Fibroblast of gingiva (primary cell): ENCODE results near the gene FKBP15.

Experiments
- DNase-seq: peaks from one replicate; pipeline ENCODE4 v3.0.0-alpha.2; 2011; ENCODE audit warnings: low read depth

Gene FKBP15

GRCh38 chr9:113235701-113236255, 14.7 kb upstream of the FKBP15 start:
- DNase-seq: peak; percentile 3

GRCh38 chr9:113231701-113232100, 10.6 kb upstream of the FKBP15 start:
- DNase-seq: no peak

GRCh38 chr9:113228130-113228665, 7.1 kb upstream of the FKBP15 start:
- no peak for DNase-seq

- no peak for DNase-seq
Measured at GRCh38 chr9:113227436-113227835, 6.4 kb upstream of the FKBP15 start.

DNA sequence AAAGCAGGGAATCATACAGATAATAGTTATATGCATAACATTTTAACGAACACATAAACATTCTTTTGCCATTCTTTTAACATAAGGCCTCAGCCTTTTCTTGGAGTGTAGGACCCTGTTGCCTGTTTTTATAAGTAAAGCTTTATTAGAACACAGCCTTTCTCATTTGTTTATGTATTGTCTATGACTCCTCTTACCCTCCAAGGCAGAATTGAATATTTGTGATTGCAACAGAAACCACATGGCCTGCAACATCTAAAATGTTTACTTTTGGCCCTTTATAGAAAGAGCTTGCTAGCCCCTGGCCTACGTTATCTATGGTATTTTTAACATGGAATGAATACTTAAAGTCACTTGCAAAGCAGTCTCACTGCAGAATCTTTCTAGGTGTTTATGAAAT, 2.9 kb upstream of the FKBP15 start:
- peak; percentile 77 for DNase-seq

DNA sequence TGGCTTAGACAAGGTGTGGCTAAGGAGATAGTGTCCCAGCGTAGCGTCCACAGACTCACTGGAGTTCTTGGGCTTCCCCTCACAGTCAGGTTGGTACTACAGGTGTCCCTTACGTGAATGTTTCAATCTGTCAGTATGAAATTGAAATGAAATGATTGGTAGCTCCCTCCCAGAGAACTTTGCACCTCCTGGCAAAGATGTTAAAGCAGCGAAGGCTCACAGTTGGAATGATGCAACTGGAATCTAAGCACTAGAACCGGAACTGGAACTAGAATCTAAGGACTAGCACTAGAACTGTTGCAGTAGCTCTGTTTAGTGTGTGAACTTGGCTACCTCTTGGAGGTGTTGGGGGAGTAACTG, 1.4 kb upstream of the FKBP15 start:
- DNase-seq: peak; percentile 25

GRCh38 chr9:113221800-113222481, 864 bp upstream of the FKBP15 start:
- no peak for DNase-seq

DNA sequence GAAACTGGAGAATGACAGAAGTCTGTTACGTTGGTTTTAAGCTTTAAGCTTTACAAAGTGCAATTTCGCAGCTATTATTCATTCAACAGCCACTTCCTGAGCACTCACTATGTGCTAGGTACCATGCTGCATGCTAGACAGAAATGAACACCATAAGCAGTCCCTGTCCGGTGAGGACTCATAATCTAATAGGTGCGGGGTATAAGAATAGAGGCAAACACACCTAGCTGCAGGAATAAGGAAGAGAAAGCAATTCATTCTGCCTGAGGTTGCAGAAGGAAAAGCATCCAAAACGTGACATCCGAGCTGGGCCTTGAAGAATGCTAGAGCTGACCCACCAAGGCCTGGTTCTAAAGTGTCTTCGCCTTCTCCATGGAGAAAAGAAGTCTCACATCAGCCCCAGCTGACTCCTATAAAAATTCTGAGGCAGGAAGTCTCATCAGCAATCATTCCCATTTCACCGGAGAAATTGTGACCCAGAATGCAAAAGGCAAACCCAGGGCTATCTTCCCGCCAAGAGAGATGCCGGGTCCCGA, 542 bp downstream of the FKBP15 start:
- DNase-seq: no peak

GRCh38 chr9:113219969-113220368, 1.1 kb downstream of the FKBP15 start:
- DNase-seq: peak; percentile 69

DNA sequence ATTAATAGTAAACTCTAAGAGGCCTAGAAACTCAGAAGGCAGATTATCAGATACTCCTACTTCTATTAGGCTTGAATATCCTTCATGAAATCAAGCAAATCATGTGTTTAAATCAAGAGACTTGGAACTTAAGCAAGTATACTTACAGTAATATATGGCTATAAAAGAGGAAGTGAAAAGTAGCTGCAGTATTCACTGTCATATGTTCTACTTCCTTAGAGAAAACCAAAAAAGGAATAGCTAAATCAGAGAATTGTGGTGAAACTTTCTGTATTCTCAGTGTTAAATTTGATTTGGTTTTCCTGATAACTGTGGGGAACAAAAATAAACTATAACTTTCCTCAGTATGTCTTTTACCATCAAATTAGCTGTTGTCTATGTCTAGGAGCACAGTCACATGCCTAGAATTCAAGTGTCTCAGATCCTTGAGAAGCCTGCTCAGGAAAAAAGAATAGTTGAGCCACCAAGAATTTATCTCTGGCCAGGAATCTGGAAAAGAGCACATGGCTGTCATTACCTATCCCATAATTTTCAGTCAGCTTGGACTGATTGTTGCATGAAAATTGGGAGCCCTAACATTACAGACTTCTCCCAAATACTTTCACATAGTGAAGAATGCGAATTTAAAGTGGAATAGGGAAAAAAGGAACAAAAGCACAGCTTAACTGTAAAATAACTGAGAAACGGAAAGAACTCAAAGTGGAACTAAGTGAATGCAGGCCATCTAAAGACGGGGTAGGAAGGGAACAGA, 1.7 kb downstream of the FKBP15 start:
- DNase-seq: no peak

DNA sequence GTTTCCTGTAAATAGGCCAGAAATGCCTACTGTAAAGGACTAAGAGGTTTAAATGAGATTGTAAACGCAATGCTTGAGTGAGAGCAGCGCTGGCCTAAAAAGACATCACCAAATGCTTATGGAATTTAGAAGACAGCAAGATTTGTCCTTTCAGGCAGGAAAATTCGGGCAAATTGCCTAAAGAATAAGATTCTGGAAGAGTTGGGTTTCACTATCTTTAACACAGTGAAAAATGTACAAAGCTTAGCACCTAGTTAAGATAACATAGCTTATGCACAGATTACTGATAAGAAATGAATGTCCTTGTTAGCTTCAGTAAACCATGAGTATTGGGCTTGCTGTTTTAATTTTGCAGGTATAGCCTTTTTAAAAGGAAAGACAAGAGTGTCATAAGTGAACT, 4.7 kb downstream of the FKBP15 start:
- no peak for DNase-seq

DNA sequence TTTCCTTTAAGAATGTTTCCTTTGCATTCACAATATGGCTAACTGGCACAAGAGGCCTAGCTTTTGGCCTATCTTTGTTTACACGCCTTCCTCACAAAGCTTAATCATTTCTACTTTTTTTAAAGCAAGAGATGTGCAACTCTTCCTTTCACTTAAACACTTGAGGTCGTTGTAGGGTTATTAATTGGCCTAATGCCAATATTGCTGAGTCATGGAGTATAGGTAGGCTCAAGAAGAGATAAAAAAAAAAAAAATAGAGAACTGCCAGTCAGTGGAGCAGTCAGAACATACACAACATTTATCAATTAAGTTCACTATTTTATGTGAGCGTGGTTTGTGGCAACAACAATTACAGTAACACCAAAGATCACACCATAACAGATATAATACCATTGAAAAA, 5.9 kb downstream of the FKBP15 start:
- DNase-seq: no peak

DNA sequence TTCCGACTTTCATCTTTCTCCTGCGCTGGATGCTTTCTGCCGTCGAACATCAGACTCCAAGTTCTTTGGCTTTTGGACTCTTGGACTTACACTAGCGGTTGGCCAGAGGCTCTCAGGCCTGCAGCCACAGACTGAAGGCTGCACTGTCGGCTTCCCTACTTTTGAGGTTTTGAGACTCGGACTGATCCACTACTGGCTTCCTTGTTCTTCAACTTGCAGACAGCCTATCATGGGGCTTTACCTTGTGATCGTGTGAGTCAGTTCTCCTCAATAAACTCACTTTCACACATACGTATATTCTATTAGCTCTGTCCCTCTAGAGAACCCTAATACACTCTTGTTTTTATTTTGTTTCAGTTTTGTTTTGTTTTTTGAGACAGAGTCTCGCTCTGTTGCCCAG, 10.3 kb downstream of the FKBP15 start:
- no peak for DNase-seq

GRCh38 chr9:113205861-113206260, 15.2 kb downstream of the FKBP15 start:
- no peak for DNase-seq

GRCh38 chr9:113205432-113205831, 15.6 kb downstream of the FKBP15 start:
- no peak for DNase-seq

DNA sequence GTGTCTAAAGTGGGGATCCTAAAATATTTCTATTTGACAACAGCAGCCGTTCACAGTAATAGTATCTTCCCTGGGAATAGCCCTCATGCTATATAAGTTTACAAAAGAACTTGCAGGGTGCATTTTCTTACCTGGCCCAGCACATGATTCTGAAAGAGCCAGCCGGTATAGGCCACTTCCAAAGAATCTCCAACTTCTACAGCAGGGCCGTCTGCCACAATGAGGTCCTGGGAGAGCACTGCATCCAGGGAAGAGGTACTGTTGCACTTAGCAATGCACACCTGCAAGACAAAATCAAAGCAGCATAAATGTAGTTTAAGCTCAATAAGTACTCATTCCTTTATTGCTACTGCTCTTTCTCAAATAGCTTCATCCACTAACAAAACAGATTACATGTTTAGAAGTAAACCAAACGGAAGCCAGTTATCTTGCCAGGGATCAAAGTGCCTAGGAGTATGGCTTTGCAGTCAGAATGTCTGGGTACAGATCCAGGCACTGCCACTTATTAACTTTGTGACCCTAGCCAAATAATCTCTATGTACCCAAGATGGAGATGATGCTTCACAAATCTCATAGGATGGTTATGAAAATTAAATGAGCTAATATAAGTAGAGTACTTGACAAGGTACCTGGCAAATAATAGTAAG, 21.3 kb downstream of the FKBP15 start:
- DNase-seq: no peak

DNA sequence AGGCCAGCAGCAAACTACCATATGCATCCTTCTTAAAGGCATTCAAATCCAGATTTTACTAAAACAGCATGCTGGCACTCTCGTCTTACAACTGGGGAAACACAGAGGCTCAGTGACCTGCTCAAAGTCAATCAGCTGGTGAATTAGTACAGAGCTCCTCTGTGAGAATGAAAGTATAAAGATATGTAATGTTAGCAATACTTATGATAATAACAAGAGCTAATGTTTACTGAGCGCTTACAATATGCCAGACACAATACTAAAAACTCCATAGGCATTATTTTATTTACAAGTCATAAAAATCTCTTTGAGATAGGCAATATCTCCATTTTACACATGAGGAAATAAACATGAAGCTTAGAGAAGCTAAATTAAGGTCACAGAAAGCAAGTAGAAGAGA, 28.6 kb downstream of the FKBP15 start:
- no peak for DNase-seq

DNA sequence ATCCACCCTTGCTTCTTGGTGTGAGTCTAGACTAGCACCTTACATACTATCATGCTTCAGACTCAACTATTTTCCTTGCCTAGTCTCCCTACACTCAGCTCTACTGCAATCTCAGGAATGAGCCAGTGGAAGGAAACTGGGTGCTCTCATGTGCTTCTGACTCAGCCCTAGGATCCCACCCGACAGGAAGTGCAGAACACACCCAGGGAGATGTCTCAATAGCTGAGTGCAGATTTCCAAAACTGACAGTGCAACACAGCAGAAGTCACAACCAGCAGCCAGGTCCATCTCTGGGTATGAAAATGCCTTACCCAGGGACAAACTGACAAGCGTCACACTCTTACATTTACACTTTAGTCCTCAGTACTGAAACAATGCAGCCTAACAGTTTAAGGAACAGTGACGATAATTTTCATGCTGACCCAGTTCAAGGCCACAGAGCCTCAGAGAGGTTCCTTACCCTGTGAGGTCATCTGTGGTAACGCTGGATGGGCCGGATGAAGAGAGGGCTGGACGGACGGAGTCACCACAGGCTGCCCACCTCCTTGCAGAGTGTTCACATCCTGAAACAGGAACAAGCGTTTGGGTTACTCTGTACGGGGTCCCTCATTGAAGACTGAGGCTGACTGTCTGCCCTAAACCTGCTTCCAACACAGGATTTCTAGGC, 33.0 kb downstream of the FKBP15 start:
- peak; percentile 88 for DNase-seq

DNA sequence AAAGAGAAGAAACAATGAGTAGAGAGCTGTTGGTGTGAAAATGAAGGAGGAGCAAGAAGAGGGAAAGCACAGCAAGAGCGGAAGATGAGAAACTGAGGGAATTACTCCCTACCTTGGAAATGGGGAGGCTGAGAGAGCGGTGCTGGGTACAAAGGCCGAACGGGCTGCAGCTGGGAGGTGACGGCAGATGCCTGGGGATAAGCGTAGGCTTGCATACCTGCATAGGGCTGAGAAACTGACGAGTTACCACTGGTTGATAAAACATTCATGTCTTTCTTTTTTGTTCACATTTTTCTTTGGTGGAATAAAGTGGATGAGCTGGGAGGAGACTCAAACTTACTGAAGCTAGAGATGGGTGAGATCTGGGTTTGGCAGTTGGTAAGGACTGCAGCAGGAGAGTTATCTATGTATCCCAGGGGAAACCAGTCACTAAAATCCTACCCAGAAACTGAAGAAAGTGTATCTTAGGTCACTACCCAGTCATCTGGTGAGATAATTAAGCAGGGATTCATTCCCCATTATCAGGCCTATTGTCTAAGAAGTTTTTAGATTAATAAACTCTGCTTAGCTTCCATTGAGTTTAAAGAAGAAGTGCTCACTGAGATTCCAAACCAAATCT, 34.8 kb downstream of the FKBP15 start:
- no peak for DNase-seq

DNA sequence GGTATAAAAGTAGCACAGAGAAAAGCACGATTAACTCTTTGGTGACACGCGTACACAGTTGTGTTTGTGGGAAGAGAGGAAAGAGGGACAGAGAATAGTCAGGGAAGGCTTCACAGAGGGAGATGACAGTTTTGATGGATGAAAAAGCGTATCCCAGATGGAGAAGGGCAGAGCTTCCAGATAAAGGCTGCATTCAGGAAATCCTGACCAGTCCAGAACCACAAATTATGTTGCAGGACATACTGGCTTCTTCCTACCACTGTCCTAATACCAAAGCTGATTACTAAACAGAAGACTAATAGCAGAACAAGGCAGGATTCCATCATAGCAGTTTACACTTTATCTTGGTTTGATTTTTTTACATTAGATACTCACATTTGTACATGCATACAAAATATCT, 35.8 kb downstream of the FKBP15 start:
- DNase-seq: no peak

GRCh38 chr9:113184539-113184938, 36.5 kb downstream of the FKBP15 start:
- DNase-seq: no peak
